Vagina (tissue), 2 donors: Measurements from ENCODE around the gene PPP2R2B. TPM values are rescaled to one million over a fixed set of nuclear protein-coding genes. Genes with fewer than 3 reads are reported as not detected.

Experiments used
- DNase-seq, 2 donors: peaks; one replicate each; pipeline ENCODE4 v3.0.0-alpha.2; 2017; ENCODE audit errors: extremely low spot score in 2 of 2
- H3K27ac ChIP-seq: fragments of 200-600 bp; sonication (generic); one replicate; pipeline ENCODE4 v1.5.1; 2019
- H3K27me3 ChIP-seq: fragments of 200-600 bp; sonication (generic); one replicate; pipeline ENCODE4 v1.5.1; 2019
- H3K36me3 ChIP-seq, 2 donors: fragments of 200-600 bp; sonication (generic); one replicate each; pipeline ENCODE4 v1.5.1; 2017 to 2019
- H3K4me1 ChIP-seq: fragments of 200-600 bp; sonication (generic); one replicate; pipeline ENCODE4 v1.5.1; 2019
- H3K4me3 ChIP-seq, 2 donors: fragments of 200-600 bp; sonication (generic); 1 replicate in 1 of 2; 2 replicates in 1 of 2; pipeline ENCODE4 v1.5.1; 2016 to 2019
- H3K9me3 ChIP-seq: fragments of 200-600 bp; sonication (generic); one replicate; pipeline ENCODE4 v1.5.1; 2019
- CTCF ChIP-seq, 3 experiments: fragments of 450-650 bp in 2 of 3; fragments of 200-600 bp in 1 of 3; sonication (generic) in 1 of 3; IDR thresholded peaks; one replicate each; pipeline ENCODE4 v1.5.1; 2017 to 2019; ENCODE audit warnings: antibody characterized with exemption in 3 of 3, mild to moderate bottlenecking in 2 of 3, moderate library complexity in 2 of 3
- POLR2A ChIP-seq, 2 donors: fragments of 450-650 bp; IDR thresholded peaks; one replicate each; pipeline ENCODE4 v1.6.1; 2017; ENCODE audit warnings: antibody characterized with exemption in 2 of 2, mild to moderate bottlenecking in 2 of 2, moderate library complexity in 2 of 2
- POLR2AphosphoS5 ChIP-seq, 2 donors: sonication (generic); formaldehyde crosslinking; IDR thresholded peaks; one replicate each; pipeline ENCODE4 v1.9.0; 2017; ENCODE audit warnings: antibody characterized with exemption in 2 of 2, mild to moderate bottlenecking in 2 of 2, low read depth in 1 of 2; ENCODE audit not compliant: insufficient read depth in 1 of 2
- intact Hi-C: fragments of 100-400 bp; cut with DNase I; formaldehyde crosslinking; loops from one replicate; pipeline ENCODE4 v1.15.1; 2023
- total RNA-seq: library from RNA; depleted of rRNA; stranded (reverse); fragments of >200 nt; gene quantifications from one replicate; pipeline ENCODE4 v1.2.3, GENCODE V29; 2016

The PPP2R2B gene
- total RNA-seq, 1 donor from 2014 or later: 6.6 TPM

- Histone ChIP-seq H3K4me1 (no peaks in the 10 kb centered on the region), H3K9me3 (no peaks in the 10 kb centered on the region), H3K27me3 (no peaks in the 10 kb centered on the region), H3K27ac (no peak overlapping the region), H3K4me3 (no peak overlapping the region), H3K36me3 (no peaks in the 10 kb centered on the region)
- intact Hi-C loops: no loop called here
- no peak for TF ChIP-seq POLR2A (IDR thresholded peaks at IDR 0.05)
- peak in 1 of 2 donors; percentile 39 for TF ChIP-seq POLR2AphosphoS5 (IDR thresholded peaks at IDR 0.05; ENCODE audit: insufficient read depth in 1 of 2, low read depth in 1 of 2)
- TF ChIP-seq CTCF (IDR thresholded peaks at IDR 0.05): no peak
- no peak for DNase-seq
These were observed 174.7 kb downstream of the PPP2R2B start for GRCh38 chr5:146703899-146704298.

DNA sequence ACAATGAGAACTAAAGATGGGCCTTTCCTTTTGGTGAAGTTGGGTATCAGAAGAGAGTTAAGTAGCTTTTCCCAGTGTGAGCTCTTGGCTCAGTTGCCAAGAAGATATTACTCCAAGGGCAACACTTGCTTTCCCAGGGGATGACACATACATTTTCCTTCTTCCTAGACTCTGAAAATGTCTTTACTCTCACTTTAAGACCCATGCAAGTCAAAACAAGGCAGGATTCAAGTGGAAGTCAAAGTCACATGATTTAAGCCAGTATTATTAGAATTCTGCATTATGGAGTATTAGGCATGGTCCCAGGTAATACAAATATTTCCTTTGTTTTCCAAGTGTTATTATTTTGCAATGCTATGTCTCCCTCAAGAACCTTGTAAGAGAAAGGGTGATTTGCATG, 175.1 kb downstream of the PPP2R2B start:
- TF ChIP-seq POLR2AphosphoS5 (IDR thresholded peaks at IDR 0.05; ENCODE audit: insufficient read depth in 1 of 2, low read depth in 1 of 2): no peak
- no peak for TF ChIP-seq CTCF (IDR thresholded peaks at IDR 0.05)
- TF ChIP-seq POLR2A (IDR thresholded peaks at IDR 0.05): no peak
- no peaks in the 10 kb centered on the region for H3K4me1 ChIP-seq
- no peak overlapping the region for H3K27ac ChIP-seq
- H3K9me3 ChIP-seq: no peaks in the 10 kb centered on the region
- no peaks in the 10 kb centered on the region for H3K27me3 ChIP-seq
- H3K36me3 ChIP-seq: no peaks in the 10 kb centered on the region
- H3K4me3 ChIP-seq: no peak overlapping the region
- DNase-seq: no peak
- intact Hi-C loops: no loop called here

DNA sequence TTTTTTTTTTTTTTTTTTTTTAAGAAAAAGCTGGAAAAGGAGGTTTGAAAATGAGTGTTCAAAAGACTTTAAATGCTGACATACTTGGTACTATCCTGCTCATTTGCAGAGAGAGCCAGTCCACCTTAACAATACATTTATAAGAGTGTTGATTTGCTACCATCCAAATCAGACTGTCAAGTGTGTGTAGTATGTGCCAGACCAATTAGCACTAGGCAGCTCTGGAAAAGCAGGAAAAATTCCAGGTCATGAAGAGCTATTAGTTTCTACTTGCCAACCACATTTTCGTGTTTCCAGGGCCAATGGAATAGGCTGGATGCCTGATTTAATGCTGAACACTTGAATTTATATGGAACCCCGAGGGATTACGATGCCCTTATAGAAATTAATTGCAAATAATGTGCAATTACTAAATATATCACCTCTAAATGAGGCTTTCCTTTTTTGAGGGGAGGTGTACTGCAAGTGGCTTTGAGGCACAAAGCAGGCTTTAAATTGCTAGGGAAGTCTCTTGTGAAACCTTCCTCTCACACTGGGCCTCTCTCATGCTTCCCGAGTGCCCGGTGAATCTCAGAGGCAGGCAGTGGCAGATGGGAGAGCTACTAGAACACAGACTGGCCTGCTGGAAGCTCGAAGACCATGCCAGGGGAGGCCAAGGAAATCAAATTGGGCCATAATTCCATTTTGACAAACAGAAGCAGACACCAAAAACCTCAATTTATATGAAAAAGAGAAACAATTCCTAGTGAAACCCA, 178.7 kb downstream of the PPP2R2B start:
- Histone ChIP-seq H3K4me1 (no peaks in the 10 kb centered on the region), H3K9me3 (no peaks in the 10 kb centered on the region), H3K36me3 (no peaks in the 10 kb centered on the region), H3K4me3 (no peak overlapping the region), H3K27me3 (no peaks in the 10 kb centered on the region), H3K27ac (no peak overlapping the region)
- TF ChIP-seq CTCF (IDR thresholded peaks at IDR 0.05) (no peak), POLR2AphosphoS5 (IDR thresholded peaks at IDR 0.05; ENCODE audit: insufficient read depth in 1 of 2, low read depth in 1 of 2) (no peak), POLR2A (IDR thresholded peaks at IDR 0.05) (no peak)
- no peak for DNase-seq
- intact Hi-C loops: no loop called here

DNA sequence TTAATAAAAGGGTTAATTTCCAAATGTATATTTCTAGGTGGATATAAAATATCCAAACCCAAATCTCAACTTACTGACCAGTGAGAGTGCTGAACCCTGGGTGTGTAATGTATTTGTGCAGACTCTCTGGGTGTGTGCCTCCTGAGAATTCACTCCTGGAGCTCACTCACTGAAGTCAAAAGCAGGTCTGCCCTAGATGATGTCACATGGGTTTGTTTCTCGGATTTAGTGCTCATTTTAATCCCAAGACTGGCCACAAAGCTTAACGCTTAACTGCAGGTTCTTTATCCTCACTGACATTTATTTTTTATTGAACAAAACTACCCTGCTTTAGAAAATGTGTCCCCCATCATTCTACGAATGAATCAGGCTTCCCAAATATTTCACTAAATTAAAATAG, 179.4 kb downstream of the PPP2R2B start:
- no peak for DNase-seq
- Histone ChIP-seq H3K27ac (no peak overlapping the region), H3K36me3 (no peaks in the 10 kb centered on the region), H3K27me3 (no peaks in the 10 kb centered on the region), H3K4me3 (no peak overlapping the region), H3K9me3 (no peaks in the 10 kb centered on the region), H3K4me1 (no peaks in the 10 kb centered on the region)
- TF ChIP-seq CTCF (IDR thresholded peaks at IDR 0.05): no peak
- no peak for TF ChIP-seq POLR2AphosphoS5 (IDR thresholded peaks at IDR 0.05; ENCODE audit: insufficient read depth in 1 of 2, low read depth in 1 of 2)
- no peak for TF ChIP-seq POLR2A (IDR thresholded peaks at IDR 0.05)
- intact Hi-C loops: no loop called here

GRCh38 chr5:146698651-146699050, 179.9 kb downstream of the PPP2R2B start:
- no peaks in the 10 kb centered on the region for H3K36me3 ChIP-seq
- TF ChIP-seq CTCF (IDR thresholded peaks at IDR 0.05) (no peak), POLR2AphosphoS5 (IDR thresholded peaks at IDR 0.05; ENCODE audit: insufficient read depth in 1 of 2, low read depth in 1 of 2) (no peak), POLR2A (IDR thresholded peaks at IDR 0.05) (no peak)
- no peak overlapping the region for H3K4me3 ChIP-seq
- no peaks in the 10 kb centered on the region for H3K4me1 ChIP-seq
- no peaks in the 10 kb centered on the region for H3K9me3 ChIP-seq
- no peak for DNase-seq
- no peaks in the 10 kb centered on the region for H3K27me3 ChIP-seq
- intact Hi-C loops: no loop called here
- H3K27ac ChIP-seq: no peak overlapping the region
